HEK293 (cell line): ENCODE measurements around the gene LRCH1.
"Not testable (repeated sequence)": the region's sequence is repeated elsewhere in the genome, so short reads cannot be mapped to it uniquely, and the experiment has no call there.

ENCODE experiments used
- ATF2 ChIP-seq: fragments of 450-650 bp; formaldehyde crosslinking; IDR thresholded peaks from 2 replicates; pipeline ENCODE4 v1.5.1; 2016; ENCODE audit warnings: missing biosample characterization, missing genetic modification characterization, low read depth
- CTCF ChIP-seq: fragments of 450-650 bp; formaldehyde crosslinking; IDR thresholded peaks from 2 replicates; pipeline ENCODE4 v1.5.1; 2016; ENCODE audit warnings: missing biosample characterization, missing genetic modification characterization
- KLF9 ChIP-seq: fragments of 450-650 bp; formaldehyde crosslinking; IDR thresholded peaks from 2 replicates; pipeline ENCODE4 v1.5.1; 2016; ENCODE audit warnings: missing biosample characterization, missing genetic modification characterization, low read depth
- PATZ1 ChIP-seq: fragments of 450-650 bp; formaldehyde crosslinking; IDR thresholded peaks from 2 replicates; pipeline ENCODE4 v1.5.1; 2016; ENCODE audit warnings: missing biosample characterization, missing genetic modification characterization
- SP2 ChIP-seq: fragments of 450-650 bp; formaldehyde crosslinking; IDR thresholded peaks from 2 replicates; pipeline ENCODE4 v1.5.1; 2016; ENCODE audit warnings: missing biosample characterization, missing genetic modification characterization
- YY1 ChIP-seq: fragments of 450-650 bp; formaldehyde crosslinking; IDR thresholded peaks from 2 replicates; pipeline ENCODE4 v1.5.1; 2018; ENCODE audit warnings: missing biosample characterization, missing genetic modification characterization
- ZNF146 ChIP-seq: fragments of 450-650 bp; formaldehyde crosslinking; IDR thresholded peaks from 2 replicates; pipeline ENCODE4 v1.5.1; 2016; ENCODE audit warnings: missing biosample characterization, missing genetic modification characterization
- ZNF19 ChIP-seq: fragments of 450-650 bp; formaldehyde crosslinking; IDR thresholded peaks from 2 replicates; pipeline ENCODE4; 2016; ENCODE audit warnings: missing biosample characterization, missing genetic modification characterization, low read depth
- ZNF302 ChIP-seq: fragments of 450-650 bp; formaldehyde crosslinking; IDR thresholded peaks from 2 replicates; pipeline ENCODE4 v1.5.1; 2016; ENCODE audit warnings: missing biosample characterization, missing genetic modification characterization, low read depth
- ZNF335 ChIP-seq: fragments of 450-650 bp; formaldehyde crosslinking; conservative IDR thresholded peaks from 2 replicates; pipeline ENCODE4 v1.5.1; 2016; ENCODE audit warnings: missing biosample characterization, missing genetic modification characterization
- ZNF433 ChIP-seq: fragments of 450-650 bp; formaldehyde crosslinking; IDR thresholded peaks from 2 replicates; pipeline ENCODE4 v1.5.1; 2016; ENCODE audit warnings: missing biosample characterization, missing genetic modification characterization, low read depth
- ZNF513 ChIP-seq: fragments of 450-650 bp; IDR thresholded peaks from 2 replicates; pipeline ENCODE4 v1.5.1; 2018; ENCODE audit warnings: missing biosample characterization, missing genetic modification characterization
- ZNF585B ChIP-seq: fragments of 450-650 bp; formaldehyde crosslinking; IDR thresholded peaks from 2 replicates; pipeline ENCODE4 v1.5.1; 2016; ENCODE audit warnings: missing biosample characterization, missing genetic modification characterization
- ZNF747 ChIP-seq: fragments of 450-650 bp; formaldehyde crosslinking; IDR thresholded peaks from 2 replicates; pipeline ENCODE4 v1.5.1; 2016; ENCODE audit warnings: missing biosample characterization, missing genetic modification characterization

- TF ChIP-seq KLF9 (tag by site-specific recombination); ZNF302 (tag by site-specific recombination); CTCF; ZNF513 (tag by site-specific recombination); ZNF433 (tag by site-specific recombination); ZNF335 (tag by site-specific recombination); ZNF585B (tag by site-specific recombination); YY1; ZNF747; ATF2; ZNF19; SP2 (tag by site-specific recombination); PATZ1 (tag by site-specific recombination): not testable (repeated sequence)
- TF ChIP-seq ZNF146 (tag by site-specific recombination) = peak; percentile 92
Observed at GRCh38 chr13:46769925-46770324, 217.0 kb downstream of the LRCH1 start.
